ENCODE results near the gene DAPK1. TPM values are rescaled to one million over a fixed set of nuclear protein-coding genes. Genes with fewer than 3 reads are reported as not detected.
"Not testable (repeated sequence)": the region's sequence is repeated elsewhere in the genome, so short reads cannot be mapped to it uniquely, and the experiment has no call there.

Gene DAPK1
- total RNA-seq, 1 donor from 2014 or later = 3.6 TPM

DNA sequence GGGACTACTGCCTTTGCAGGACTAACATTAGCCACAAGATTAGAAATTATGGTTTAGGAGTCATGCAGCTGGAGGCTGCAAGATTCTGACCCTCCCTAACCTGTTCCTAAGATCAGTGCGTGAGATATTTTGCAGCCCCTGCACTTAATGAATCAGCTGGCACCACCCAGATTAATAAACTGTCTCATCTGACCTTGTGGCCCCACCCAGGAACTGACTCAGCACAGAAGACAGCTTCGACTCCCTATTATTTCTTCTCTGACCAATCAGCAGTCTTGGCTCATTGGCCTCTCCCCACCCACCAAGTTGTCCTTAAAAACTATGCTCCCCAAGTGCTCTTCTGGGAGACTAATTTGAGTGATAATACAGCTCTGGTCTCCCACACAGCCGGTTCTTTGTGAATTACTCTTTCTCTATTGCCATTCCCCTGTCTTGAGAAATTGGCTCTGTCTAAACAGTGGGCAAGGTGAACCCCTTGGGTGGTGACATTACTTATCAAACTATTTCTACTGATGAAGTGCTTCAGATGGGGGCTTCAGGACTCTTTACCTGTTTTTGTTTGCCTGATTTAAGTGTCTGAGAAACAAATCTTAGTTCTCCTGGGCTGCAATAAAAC lies 245.3 kb downstream of the DAPK1 start:
- H3K4me3 Mint-ChIP-seq = no peak overlapping the region
- no peaks in the 10 kb centered on the region for H3K36me3 Mint-ChIP-seq (ENCODE audit: low read depth)

DNA sequence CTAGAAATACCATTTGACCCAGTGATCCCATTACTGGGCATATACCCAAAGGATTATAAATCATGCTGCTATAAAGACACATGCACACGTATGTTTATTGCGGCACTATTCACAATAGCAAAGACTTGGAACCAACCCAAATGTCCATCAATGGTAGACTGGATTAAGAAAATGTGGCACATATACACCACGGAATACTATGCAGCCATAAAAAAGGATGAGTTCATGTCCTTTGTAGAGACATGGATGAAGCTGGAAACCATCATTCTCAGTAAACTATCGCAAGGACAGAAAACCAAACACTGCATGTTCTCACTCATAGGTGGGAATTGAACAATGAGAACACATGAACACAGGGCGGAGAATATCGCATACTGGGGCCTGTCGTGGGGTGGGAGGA lies 246.6 kb downstream of the DAPK1 start:
- intact Hi-C loops (cut with micrococcal nuclease); H3K9me3 Mint-ChIP-seq; DNase-seq; H3K4me3 Mint-ChIP-seq; H3K27ac Mint-ChIP-seq; H3K4me1 Mint-ChIP-seq; H3K36me3 Mint-ChIP-seq (ENCODE audit: low read depth): not testable (repeated sequence)
- H3K27me3 Mint-ChIP-seq = peaks cover 34% of the 10 kb centered on the region

More for the DNA sequence above, 245.3 kb downstream of the DAPK1 start:
- DNase-seq = no peak
- peaks cover 33% of the 10 kb centered on the region for H3K27me3 Mint-ChIP-seq
- intact Hi-C loops (cut with micrococcal nuclease) = no loop called here
- H3K9me3 Mint-ChIP-seq = peaks cover 5% of the 10 kb centered on the region
- H3K4me1 Mint-ChIP-seq = peaks cover 4% of the 10 kb centered on the region
- H3K27ac Mint-ChIP-seq = no peak overlapping the region

DNA sequence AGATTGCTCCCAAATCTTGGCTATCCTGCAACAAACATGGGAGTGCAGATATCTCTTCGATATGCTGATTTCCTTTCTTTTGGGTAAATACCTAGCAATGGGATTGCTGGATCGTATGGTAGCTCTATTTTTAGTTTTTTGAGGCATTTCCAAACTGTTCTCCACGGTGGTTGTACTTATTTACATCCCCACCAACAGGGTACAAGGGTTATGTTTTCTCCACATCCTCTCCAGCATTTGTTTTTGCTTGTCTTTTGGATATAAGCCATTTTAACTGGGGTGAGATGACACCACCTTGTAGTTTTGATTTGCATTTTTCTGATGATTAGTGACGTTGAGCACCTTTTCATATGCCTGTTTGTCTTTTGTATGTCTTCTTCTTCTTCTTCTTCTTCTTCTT lies 248.5 kb downstream of the DAPK1 start:
- Mint-ChIP-seq H3K9me3 (no peaks in the 10 kb centered on the region), H3K27me3 (peaks cover 24% of the 10 kb centered on the region), H3K4me3 (no peak overlapping the region), H3K4me1 (peaks cover 4% of the 10 kb centered on the region), H3K36me3 (ENCODE audit: low read depth) (no peaks in the 10 kb centered on the region), H3K27ac (no peak overlapping the region)
- DNase-seq = no peak
- intact Hi-C loops (cut with micrococcal nuclease) = no loop called here

GRCh38 chr9:87748881-87749280 lies 251.2 kb downstream of the DAPK1 start:
- no peaks in the 10 kb centered on the region for H3K9me3 Mint-ChIP-seq
- DNase-seq = no peak
- no peaks in the 10 kb centered on the region for H3K4me1 Mint-ChIP-seq
- H3K27ac Mint-ChIP-seq = no peak overlapping the region
- H3K4me3 Mint-ChIP-seq = no peak overlapping the region
- no peaks in the 10 kb centered on the region for H3K36me3 Mint-ChIP-seq (ENCODE audit: low read depth)
- peaks cover 14% of the 10 kb centered on the region for H3K27me3 Mint-ChIP-seq
- intact Hi-C loops (cut with micrococcal nuclease) = no loop called here

GRCh38 chr9:87749335-87750035 lies 251.8 kb downstream of the DAPK1 start:
- H3K4me3 Mint-ChIP-seq = no peak overlapping the region
- no peaks in the 10 kb centered on the region for H3K36me3 Mint-ChIP-seq (ENCODE audit: low read depth)
- intact Hi-C loops (cut with micrococcal nuclease) = no loop called here
- no peaks in the 10 kb centered on the region for H3K9me3 Mint-ChIP-seq
- DNase-seq = no peak
- H3K4me1 Mint-ChIP-seq = no peaks in the 10 kb centered on the region
- peaks cover 14% of the 10 kb centered on the region for H3K27me3 Mint-ChIP-seq
- H3K27ac Mint-ChIP-seq = no peak overlapping the region

DNA sequence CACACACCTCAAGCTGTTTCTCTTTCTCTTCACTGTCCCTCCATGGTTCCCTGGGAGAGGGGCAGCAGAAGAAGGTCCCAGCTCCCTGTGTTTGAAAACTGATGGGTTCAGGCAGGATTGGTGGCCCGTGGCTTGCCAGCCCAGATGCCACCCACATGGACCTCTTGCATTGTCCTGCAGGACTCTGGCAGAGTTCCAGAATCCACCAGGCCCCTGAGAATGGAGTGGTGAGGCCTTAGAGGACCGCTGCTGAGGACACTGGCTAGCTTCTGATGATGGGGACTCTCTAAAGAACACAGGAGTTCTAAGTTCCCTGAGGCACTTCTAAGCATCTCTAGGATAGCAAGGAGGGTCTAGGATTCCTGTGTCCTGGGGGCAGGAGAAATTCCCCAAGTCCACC lies 253.1 kb downstream of the DAPK1 start:
- intact Hi-C loops (cut with micrococcal nuclease) = no loop called here
- H3K27ac Mint-ChIP-seq = no peak overlapping the region

DNA sequence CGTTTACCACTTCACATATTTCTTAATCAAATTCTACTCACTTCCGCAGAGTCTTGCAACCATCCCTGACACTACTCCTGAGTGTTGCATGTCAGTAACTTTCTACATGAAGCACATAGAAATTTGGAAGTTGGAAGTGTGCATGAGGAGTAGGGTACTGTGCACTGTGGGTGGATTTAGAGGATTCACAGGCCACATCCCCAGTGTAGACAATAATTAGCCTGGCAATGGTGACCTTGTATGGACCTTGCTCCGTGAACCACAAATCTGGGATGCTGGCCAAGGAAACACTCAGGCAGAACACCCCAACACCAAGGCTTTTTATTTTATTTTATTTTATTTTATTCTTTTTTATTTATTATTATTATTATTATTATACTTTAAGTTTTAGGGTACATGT lies 253.8 kb downstream of the DAPK1 start:
- no peak overlapping the region for H3K27ac Mint-ChIP-seq
- H3K9me3 Mint-ChIP-seq = no peaks in the 10 kb centered on the region
- no peak for DNase-seq
- no peak overlapping the region for H3K4me3 Mint-ChIP-seq
- intact Hi-C loops (cut with micrococcal nuclease) = no loop called here
- H3K4me1 Mint-ChIP-seq = no peaks in the 10 kb centered on the region
- H3K36me3 Mint-ChIP-seq (ENCODE audit: low read depth) = no peaks in the 10 kb centered on the region
- peaks cover 14% of the 10 kb centered on the region for H3K27me3 Mint-ChIP-seq

More for the DNA sequence above, 253.1 kb downstream of the DAPK1 start:
- no peak for DNase-seq
- H3K4me1 Mint-ChIP-seq = no peaks in the 10 kb centered on the region
- H3K27me3 Mint-ChIP-seq = peaks cover 14% of the 10 kb centered on the region
- H3K36me3 Mint-ChIP-seq (ENCODE audit: low read depth) = no peaks in the 10 kb centered on the region
- H3K9me3 Mint-ChIP-seq = no peaks in the 10 kb centered on the region
- H3K4me3 Mint-ChIP-seq = no peak overlapping the region

GRCh38 chr9:87751868-87752267 lies 254.2 kb downstream of the DAPK1 start:
- Mint-ChIP-seq H3K4me1 (no peaks in the 10 kb centered on the region), H3K27me3 (peaks cover 13% of the 10 kb centered on the region), H3K36me3 (ENCODE audit: low read depth) (no peaks in the 10 kb centered on the region), H3K9me3 (no peaks in the 10 kb centered on the region), H3K4me3 (no peak overlapping the region), H3K27ac (no peak overlapping the region)
- intact Hi-C loops (cut with micrococcal nuclease) = no loop called here
- DNase-seq = no peak

DNA sequence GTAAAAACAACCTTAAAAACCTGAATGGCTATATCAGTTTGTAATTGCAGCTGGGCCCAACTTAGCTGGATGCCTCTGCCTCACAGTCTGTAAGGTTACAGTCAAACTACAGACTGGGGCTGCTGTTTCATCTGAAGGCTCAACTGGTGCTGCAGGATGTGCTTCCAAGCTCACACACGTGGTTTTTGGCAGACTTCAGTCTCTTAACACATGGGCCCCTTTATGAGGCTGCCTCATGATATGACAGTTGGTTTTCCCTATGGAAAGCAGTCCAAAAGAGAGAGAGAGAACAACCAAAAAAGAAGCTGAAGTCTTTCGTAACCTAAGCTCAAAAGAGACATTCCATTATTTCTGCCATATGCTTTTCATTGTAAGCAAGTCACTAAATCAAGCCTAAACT lies 255.6 kb downstream of the DAPK1 start:
- intact Hi-C loops (cut with micrococcal nuclease) = no loop called here
- H3K36me3 Mint-ChIP-seq (ENCODE audit: low read depth) = no peaks in the 10 kb centered on the region
- DNase-seq = no peak
- H3K4me1 Mint-ChIP-seq = no peaks in the 10 kb centered on the region
- H3K9me3 Mint-ChIP-seq = no peaks in the 10 kb centered on the region
- no peak overlapping the region for H3K4me3 Mint-ChIP-seq
- no peak overlapping the region for H3K27ac Mint-ChIP-seq
- H3K27me3 Mint-ChIP-seq = peaks cover 6% of the 10 kb centered on the region

Other genes with a start within 250 kb of the DAPK1 start
- 4.0 and 4.9 TPM in 2 replicates for gene CTSL, start 228.3 kb downstream of the DAPK1 start, total RNA-seq